ENCODE results near the gene MYO1D. TPM values are rescaled to one million over a fixed set of nuclear protein-coding genes. Genes with fewer than 3 reads are reported as not detected.
"Not testable (repeated sequence)": the region's sequence is repeated elsewhere in the genome, so short reads cannot be mapped to it uniquely, and the experiment has no call there.

The MYO1D gene
- total and polyA plus RNA-seq, 7 donors = 6.2 to 184 (median 21.6) TPM

- no peaks in the 10 kb centered on the region for H3K4me1 ChIP-seq
- peaks cover 0 to 14% (median 0%) of the 10 kb centered on the region in 3 donors for H3K27me3 ChIP-seq
- H3K4me3 ChIP-seq = no peak overlapping the region
- intact Hi-C loops (cut with DNase I) = no loop called here
- no peak for TF ChIP-seq CTCF (IDR thresholded peaks at IDR 0.05)
- TF ChIP-seq POLR2A (IDR thresholded peaks at IDR 0.05) = no peak
- no peak for TF ChIP-seq EP300 (IDR thresholded peaks at IDR 0.05)
- no peak for TF ChIP-seq POLR2AphosphoS5 (IDR thresholded peaks at IDR 0.05)
- no peak for DNase-seq
- no peak overlapping the region for H3K27ac ChIP-seq
- no peaks in the 10 kb centered on the region for H3K36me3 ChIP-seq
- H3K9me3 ChIP-seq = no peaks in the 10 kb centered on the region
Measured at GRCh38 chr17:32826076-32826475, 50.8 kb downstream of the MYO1D start.

- TF ChIP-seq POLR2AphosphoS5 (IDR thresholded peaks at IDR 0.05) = no peak
- WGBS, 2 donors = 48 to 78% methylated on average over 3 of the region's 3 CpGs
- no peak for DNase-seq
- Histone ChIP-seq H3K27ac (no peak overlapping the region), H3K27me3 (peaks cover 0 to 14% (median 0%) of the 10 kb centered on the region in 3 donors), H3K9me3 (no peaks in the 10 kb centered on the region), H3K4me3 (no peak overlapping the region), H3K36me3 (no peaks in the 10 kb centered on the region), H3K4me1 (no peaks in the 10 kb centered on the region)
- intact Hi-C loops (cut with DNase I) = no loop called here
Measured at GRCh38 chr17:32824334-32824733, 52.6 kb downstream of the MYO1D start.

GRCh38 chr17:32822996-32823395, 53.9 kb downstream of the MYO1D start:
- peaks cover 0 to 14% (median 0%) of the 10 kb centered on the region in 3 donors for H3K27me3 ChIP-seq
- DNase-seq = no peak
- TF ChIP-seq EP300 (IDR thresholded peaks at IDR 0.05) (no peak), CTCF (IDR thresholded peaks at IDR 0.05) (no peak), POLR2A (IDR thresholded peaks at IDR 0.05) (no peak), POLR2AphosphoS5 (IDR thresholded peaks at IDR 0.05) (no peak)
- intact Hi-C loops (cut with DNase I) = no loop called here
- H3K36me3 ChIP-seq = no peaks in the 10 kb centered on the region
- H3K9me3 ChIP-seq = no peaks in the 10 kb centered on the region
- peak overlapping the region in 3 of 4 donors; percentile 34 to 38 (median 35) for H3K4me3 ChIP-seq
- peak overlapping the region in 1 of 4 donors; percentile 10 for H3K27ac ChIP-seq
- no peaks in the 10 kb centered on the region for H3K4me1 ChIP-seq
- 43 to 55% methylated on average over 2 of the region's 2 CpGs for WGBS, 2 donors

DNA sequence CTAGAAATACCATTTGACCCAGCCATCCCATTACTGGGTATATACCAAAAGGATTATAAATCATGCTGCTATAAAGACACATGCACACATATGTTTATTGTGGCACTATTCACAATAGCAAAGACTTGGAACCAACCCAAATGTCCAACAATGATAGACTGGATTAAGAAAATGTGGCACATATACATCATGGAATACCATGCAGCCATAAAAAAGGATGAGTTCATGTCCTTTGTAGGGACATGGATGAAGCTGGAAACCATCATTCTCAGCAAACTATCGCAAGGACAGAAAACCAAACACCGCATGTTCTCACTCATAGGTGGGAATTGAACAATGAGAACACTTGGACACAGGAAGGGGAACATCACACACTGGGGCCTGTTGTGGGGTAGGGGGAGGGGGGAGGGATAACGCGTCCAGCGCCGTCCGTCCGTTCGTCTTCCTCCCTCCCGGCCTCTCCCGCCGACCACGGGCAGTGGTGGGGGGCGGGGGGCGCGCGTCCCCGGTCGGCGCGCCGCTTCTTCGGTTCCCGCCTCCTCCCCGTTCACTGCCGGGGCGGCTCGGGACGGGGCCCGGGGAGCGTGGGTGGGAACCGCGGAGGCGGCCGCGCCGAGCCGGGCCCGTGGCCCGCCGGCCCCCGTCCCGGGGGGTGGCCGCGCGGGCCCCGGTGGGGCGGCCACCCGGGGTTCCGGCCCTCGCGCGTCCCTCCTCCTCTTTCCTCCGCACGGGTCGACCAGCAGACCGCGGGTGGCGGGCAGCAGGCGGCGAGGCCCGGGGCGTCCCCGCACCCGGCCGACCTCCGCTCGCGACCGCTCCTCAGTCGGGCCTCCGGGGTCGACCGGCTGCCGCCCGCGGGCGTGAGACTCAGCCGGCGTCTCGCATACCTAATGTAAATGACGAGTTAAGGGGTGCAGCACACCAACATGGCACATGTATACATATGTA, 54.7 kb downstream of the MYO1D start:
- H3K4me1 ChIP-seq; intact Hi-C loops (cut with DNase I); H3K9me3 ChIP-seq; DNase-seq; H3K36me3 ChIP-seq: not testable (repeated sequence)
- peak overlapping the region in 1 of 4 donors; percentile 10 for H3K27ac ChIP-seq
- peak overlapping the region in 3 of 4 donors; percentile 34 to 38 (median 35) for H3K4me3 ChIP-seq
- WGBS, 2 donors = 11 to 25% methylated on average over 80 of the region's 82 CpGs
- H3K27me3 ChIP-seq = peaks cover 0 to 14% (median 0%) of the 10 kb centered on the region in 3 donors

- intact Hi-C loops (cut with DNase I) = no loop called here
- H3K9me3 ChIP-seq = no peaks in the 10 kb centered on the region
- peaks cover 0 to 14% (median 0%) of the 10 kb centered on the region in 3 donors for H3K27me3 ChIP-seq
- no peak for DNase-seq
- H3K36me3 ChIP-seq = no peaks in the 10 kb centered on the region
- H3K4me3 ChIP-seq = no peak overlapping the region
- WGBS, 2 donors = 84 to 95% methylated on average over 2 of the region's 2 CpGs
- H3K4me1 ChIP-seq = no peaks in the 10 kb centered on the region
- TF ChIP-seq CTCF (IDR thresholded peaks at IDR 0.05) = no peak
- TF ChIP-seq POLR2AphosphoS5 (IDR thresholded peaks at IDR 0.05) = no peak
- TF ChIP-seq POLR2A (IDR thresholded peaks at IDR 0.05) = no peak
- TF ChIP-seq EP300 (IDR thresholded peaks at IDR 0.05) = no peak
- H3K27ac ChIP-seq = no peak overlapping the region
Measured at GRCh38 chr17:32820440-32820839, 56.5 kb downstream of the MYO1D start.
